GM12878 (cell line): ENCODE measurements around the gene FAM124B. TPM values are rescaled to one million over a fixed set of nuclear protein-coding genes. Genes with fewer than 3 reads are reported as not detected.

Experiments used
- ATAC-seq: fragments of 200-7000 bp; cut with Tn5 transposase; 3 replicates; pipeline ENCODE4 v1.9.1; 2020; ENCODE audit warnings: mild to moderate bottlenecking, moderate library complexity
- BruUV-seq: library from RNA; stranded (reverse); fragments of 400-500 nt; replicated peaks from 2 replicates; lab custom pipeline; 2021; lab: Mats Ljungman, UMichigan
- CTCF ChIA-PET: fragments of 300-600 bp; sonication (Branson Sonifier 250); formaldehyde crosslinking; extraction: SDS; loops from one replicate; lab custom pipeline; 2021; ENCODE audit warnings: inconsistent platforms; lab: Yijun Ruan, JAX
- POLR2A ChIA-PET: fragments of 350-600 bp; formaldehyde crosslinking; extraction: SDS; loops from one replicate; lab custom pipeline; 2021; ENCODE audit warnings: inconsistent platforms; lab: Charles Lee
- RAD21 ChIA-PET: fragments of 300-600 bp; sonication (Branson Sonifier 250); formaldehyde crosslinking; loops from one replicate; lab custom pipeline; 2023; ENCODE audit warnings: antibody characterized with exemption; ENCODE audit not compliant: unreplicated experiment; lab: Charles Lee
- SMC1A ChIA-PET: fragments of 300-600 bp; sonication (Branson Sonifier 250); formaldehyde crosslinking; loops from one replicate; lab custom pipeline; 2023; ENCODE audit not compliant: unreplicated experiment, uncharacterized antibody; lab: Charles Lee
- DNase-seq: peaks from one replicate; pipeline ENCODE4 v3.0.0-alpha.2; 2011; ENCODE audit warnings: low read depth, low spot score
- FAIRE-seq: peaks from 3 replicates; lab custom pipeline; 2011; peaks lifted over from hg19 to GRCh38; lab: Jason Lieb, UNC
- H2AFZ ChIP-seq: 2 replicates; pipeline ENCODE4 v1.6.0; 2011; ENCODE audit warnings: low read depth, low read length, control low read depth; ENCODE audit not compliant: control insufficient read depth
- H3K27ac ChIP-seq: 2 replicates; pipeline ENCODE4 v1.5.1; 2011; ENCODE audit warnings: control low read depth; ENCODE audit not compliant: control insufficient read depth, insufficient read depth
- H3K27me3 ChIP-seq, 2 experiments: replicated peaks in 1 of 2; 2 replicates each; pipeline versions ENCODE4 v1.6.0 to v1.6.1; 2011; ENCODE audit warnings: low read length in 1 of 2; ENCODE audit not compliant: control insufficient read depth in 2 of 2, insufficient read depth in 2 of 2
- H3K36me3 ChIP-seq, 2 experiments: 2 replicates each; pipeline ENCODE4 v1.5.1; 2011; ENCODE audit warnings: low read length in 1 of 2; ENCODE audit not compliant: control insufficient read depth in 2 of 2, insufficient read depth in 2 of 2
- H3K4me1 ChIP-seq: 2 replicates; pipeline ENCODE4 v1.6.1; 2011; ENCODE audit warnings: mild to moderate bottlenecking, low read length, moderate library complexity, mixed read lengths; ENCODE audit not compliant: control insufficient read depth, insufficient read depth
- H3K4me2 ChIP-seq: 2 replicates; pipeline ENCODE4 v1.6.0; 2011; ENCODE audit warnings: control low read depth; ENCODE audit not compliant: control insufficient read depth, insufficient read depth
- H3K4me3 ChIP-seq: fragments of 200-600 bp; sonication (generic); 2 replicates; pipeline ENCODE4 v1.5.1; 2016
- H3K79me2 ChIP-seq: 2 replicates; pipeline ENCODE4 v1.6.0; 2011; ENCODE audit warnings: low read length; ENCODE audit not compliant: control insufficient read depth, insufficient read depth
- H3K9ac ChIP-seq: 2 replicates; pipeline ENCODE4 v1.8.0; 2011; ENCODE audit warnings: low read length, control low read depth, mixed read lengths; ENCODE audit not compliant: control insufficient read depth, insufficient read depth
- H3K9me3 ChIP-seq: replicated peaks from 3 replicates; pipeline ENCODE4 v1.5.1; 2011; ENCODE audit warnings: mild to moderate bottlenecking, low read length; ENCODE audit not compliant: control insufficient read depth, insufficient read depth
- H4K20me1 ChIP-seq: 2 replicates; pipeline ENCODE4 v1.6.0; 2011; ENCODE audit not compliant: control insufficient read depth, insufficient read depth
- ASH2L ChIP-seq: fragments of 300-600, 200-600 bp; sonication (generic); IDR thresholded peaks from 2 replicates; pipeline ENCODE4 v1.6.1; 2017; ENCODE audit warnings: low read depth, mild to moderate bottlenecking, borderline replicate concordance
- BHLHE40 ChIP-seq, 2 experiments: fragments of 450-650 bp in 1 of 2; IDR thresholded peaks; 2 replicates each; pipeline ENCODE4 v1.6.1; 2011 to 2017; ENCODE audit warnings: low read depth in 2 of 2, borderline replicate concordance in 1 of 2, improper control_type of control experiment in 1 of 2, low read length in 1 of 2, mild to moderate bottlenecking in 1 of 2
- HCFC1 ChIP-seq: fragments of 150-350 bp; IDR thresholded peaks from 2 replicates; pipeline ENCODE4 v1.6.1; 2014; ENCODE audit warnings: low read length
- IKZF2 ChIP-seq, 2 experiments: fragments of 450-650 bp; IDR thresholded peaks; 2 replicates each; pipeline ENCODE4 v1.6.1; 2017; ENCODE audit warnings: mild to moderate bottlenecking in 2 of 2, moderate library complexity in 2 of 2
- MTA3 ChIP-seq: IDR thresholded peaks from 2 replicates; pipeline ENCODE4 v1.6.1; 2012; ENCODE audit warnings: low read length, inconsistent platforms, borderline replicate concordance
- NFXL1 ChIP-seq: fragments of 450-650 bp; IDR thresholded peaks from 2 replicates; pipeline ENCODE4 v1.6.1; 2017; ENCODE audit warnings: antibody characterized with exemption, mild to moderate bottlenecking, borderline replicate concordance
- PAX5 ChIP-seq: IDR thresholded peaks from 2 replicates; pipeline ENCODE4 v1.6.1; 2011; ENCODE audit warnings: low read depth, low read length, borderline replicate concordance
- POU2F2 ChIP-seq: IDR thresholded peaks from 3 replicates; pipeline ENCODE4 v1.6.1; 2011; ENCODE audit warnings: low read depth, mild to moderate bottlenecking, low read length, borderline replicate concordance
- RAD21 ChIP-seq: IDR thresholded peaks from 2 replicates; pipeline ENCODE4 v1.6.1; 2011; ENCODE audit warnings: mild to moderate bottlenecking, low read depth, low read length, moderate library complexity; ENCODE audit not compliant: insufficient read depth
- RBBP5 ChIP-seq: fragments of 200-600 bp; sonication (generic); conservative IDR thresholded peaks from 2 replicates; pipeline ENCODE4 v1.6.1; 2016
- SMAD1 ChIP-seq: fragments of 450-650 bp; IDR thresholded peaks from 2 replicates; pipeline ENCODE4 v1.6.1; 2018; ENCODE audit warnings: mild to moderate bottlenecking, low read depth; ENCODE audit not compliant: partially characterized antibody
- SREBF1 ChIP-seq: IDR thresholded peaks from 2 replicates; pipeline ENCODE4 v1.6.1; 2012; ENCODE audit warnings: mild to moderate bottlenecking, low read length
- ZBTB33 ChIP-seq: fragments of 450-650 bp; IDR thresholded peaks from 2 replicates; pipeline ENCODE4 v1.6.1; 2017; ENCODE audit warnings: mild to moderate bottlenecking
- ZNF622 ChIP-seq: fragments of 450-650 bp; IDR thresholded peaks from 2 replicates; pipeline ENCODE4 v1.6.1; 2017; ENCODE audit warnings: mild to moderate bottlenecking, inconsistent platforms
- ZSCAN29 ChIP-seq: fragments of 450-650 bp; IDR thresholded peaks from 2 replicates; pipeline ENCODE4 v1.6.1; 2017; ENCODE audit warnings: mild to moderate bottlenecking, moderate library complexity
- WGBS: methylation state at CpG from one replicate; pipeline ENCODE4 v1.1.6; 2016; ENCODE audit warnings: low lambda C conversion rate; ENCODE audit not compliant: insufficient replicate concordance, insufficient coverage; ENCODE audit errors: missing lambda C conversion rate; 5-methylcytosine and 5-hydroxymethylcytosine counted together
- in situ Hi-C: fragments of 300-500 bp; cut with MboI; formaldehyde crosslinking; loops from 9 replicates; pipeline ENCODE4 v1.14.3; 2018; ENCODE audit warnings: mixed read lengths
- intact Hi-C: fragments of 100-400 bp; cut with micrococcal nuclease; formaldehyde crosslinking; loops from one replicate; pipeline ENCODE4 v1.14.2; 2022; ENCODE audit not compliant: unreplicated experiment
- polyA plus RNA-seq, 11 experiments: library from polyadenylated mRNA; depleted of rRNA in 4 of 11; unstranded in 6 of 11; stranded (reverse) in 5 of 11; fragments of >200 nt; fragmentation: Nextera tagmentation in 4 of 11; fragmentation: Illumina TruSeq in 1 of 11; extraction: Ambion mirVana in 4 of 11; extraction: Trizol in 1 of 11; gene quantifications; 1 replicate in 1 of 11; 2 replicates in 10 of 11; pipeline versions ENCODE4 v1.2.1 to v1.2.3, GENCODE V29; 2011 to 2016; ENCODE audit warnings: inconsistent platforms in 2 of 11, missing spikeins in 2 of 11, low read depth in 1 of 11
- total RNA-seq, 4 experiments: library from RNA; depleted of rRNA in 3 of 4; stranded (reverse); fragments of >200 nt in 3 of 4; fragmentation: Illumina TruSeq in 1 of 4; extraction: Trizol in 1 of 4; gene quantifications; 2 replicates each; pipeline versions ENCODE4 v1.2.1 to v1.2.3, GENCODE V29; 2013 to 2021
- TF ChIP-seq, protein P1 (sequence below): fragments of 450-650 bp; IDR thresholded peaks from 2 replicates; pipeline ENCODE4 v1.6.1; 2014; ENCODE audit warnings: mild to moderate bottlenecking

The FAM124B gene
- total and polyA plus RNA-seq, 10 of the 15 experiments (the other 5 are each of a cell fraction or from before 2014, with no cell fraction given) = not detected

GRCh38 chr2:224412141-224413015 is 10.5 kb upstream of the FAM124B start:
- Histone ChIP-seq H3K4me1 (no peaks in the 10 kb centered on the region), H3K9me3 (no peaks in the 10 kb centered on the region)
- ATAC-seq = no peak
- CTCF ChIA-PET = interaction anchor here (0.6 to 1.4 kb wide), 4 partner anchors 37 to 1490 kb away, joined by 3 to 4 read pairs (median 4); no protein-coding TSS in a partner anchor
- TF ChIP-seq IKZF2 (IDR thresholded peaks at IDR 0.05) = no peak
- TF ChIP-seq, protein P1, sequence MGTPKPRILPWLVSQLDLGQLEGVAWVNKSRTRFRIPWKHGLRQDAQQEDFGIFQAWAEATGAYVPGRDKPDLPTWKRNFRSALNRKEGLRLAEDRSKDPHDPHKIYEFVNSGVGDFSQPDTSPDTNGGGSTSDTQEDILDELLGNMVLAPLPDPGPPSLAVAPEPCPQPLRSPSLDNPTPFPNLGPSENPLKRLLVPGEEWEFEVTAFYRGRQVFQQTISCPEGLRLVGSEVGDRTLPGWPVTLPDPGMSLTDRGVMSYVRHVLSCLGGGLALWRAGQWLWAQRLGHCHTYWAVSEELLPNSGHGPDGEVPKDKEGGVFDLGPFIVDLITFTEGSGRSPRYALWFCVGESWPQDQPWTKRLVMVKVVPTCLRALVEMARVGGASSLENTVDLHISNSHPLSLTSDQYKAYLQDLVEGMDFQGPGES = no peak
- no peak for TF ChIP-seq PAX5
- no peak for TF ChIP-seq ZSCAN29
- no peak for TF ChIP-seq RBBP5
- TF ChIP-seq SREBF1 = no peak
- TF ChIP-seq ASH2L = no peak
- TF ChIP-seq MTA3 = no peak
- no peak for TF ChIP-seq ZNF622
- no peak for TF ChIP-seq ZBTB33
- no peak for TF ChIP-seq RAD21
- TF ChIP-seq BHLHE40 (IDR thresholded peaks at IDR 0.05; ENCODE audit: borderline replicate concordance in 1 of 2, low read depth in 2 of 2, low read length in 1 of 2) = no peak
- TF ChIP-seq NFXL1 = no peak
- TF ChIP-seq POU2F2 = no peak
- TF ChIP-seq HCFC1 = no peak
- no peak for TF ChIP-seq SMAD1
- TF ChIP-seq, all 136 proteins: peak for 0
- FAIRE-seq = no peak
- WGBS = 50% methylated on average over 18 of the region's 18 CpGs
- POLR2A ChIA-PET = no interaction called here
- in situ Hi-C loops = no loop called here
- SMC1A ChIA-PET = interaction anchor here (1.5 kb wide), 1 partner anchor 12 kb away, joined by 3 read pairs; no protein-coding TSS in a partner anchor
- H3K36me3 ChIP-seq = no peaks in the 10 kb centered on the region
- no peaks in the 10 kb centered on the region for H3K79me2 ChIP-seq
- intact Hi-C loops = no loop called here
- H2AFZ ChIP-seq = no peak overlapping the region
- no peak overlapping the region for H3K9ac ChIP-seq
- H3K4me3 ChIP-seq = no peak overlapping the region
- DNase-seq = no peak
- H3K27me3 ChIP-seq = no peaks in the 10 kb centered on the region; a peak in 1 of 4 replicates
- H3K4me2 ChIP-seq = no peak overlapping the region
- H4K20me1 ChIP-seq = no peaks in the 10 kb centered on the region
- RAD21 ChIA-PET = interaction anchor here (1.2 kb wide), 1 partner anchor 240 kb away, joined by 3 read pairs; no protein-coding TSS in a partner anchor
- no TSS peak for BruUV-seq
- H3K27ac ChIP-seq = no peak overlapping the region
